Skeletal muscle tissue (tissue), 4 donors: ENCODE data around the gene NELL1. TPM values are rescaled to one million over a fixed set of nuclear protein-coding genes. Genes with fewer than 3 reads are reported as not detected.

Experiments
- H3K27ac ChIP-seq: one replicate; pipeline ENCODE4 v1.7.0; 2013; ENCODE audit warnings: mild to moderate bottlenecking, low read depth, low read length, inconsistent platforms
- H3K27me3 ChIP-seq, 3 donors: one replicate each; pipeline ENCODE4 v1.7.0; 2013; ENCODE audit warnings: low read length in 3 of 3; ENCODE audit not compliant: control insufficient read depth in 3 of 3, insufficient read depth in 3 of 3
- H3K36me3 ChIP-seq, 3 donors: one replicate each; pipeline ENCODE4 v1.7.0; 2013; ENCODE audit warnings: low read length in 3 of 3; ENCODE audit not compliant: control insufficient read depth in 3 of 3, insufficient read depth in 3 of 3
- H3K4me1 ChIP-seq, 3 donors: one replicate each; pipeline ENCODE4 v1.7.0; 2013; ENCODE audit warnings: low read length in 3 of 3, mild to moderate bottlenecking in 3 of 3; ENCODE audit not compliant: control insufficient read depth in 3 of 3, insufficient read depth in 3 of 3
- H3K4me3 ChIP-seq, 3 donors: one replicate each; pipeline ENCODE4 v1.7.0; 2013; ENCODE audit warnings: low read length in 3 of 3
- H3K9ac ChIP-seq, 3 donors: one replicate each; pipeline ENCODE4 v1.7.0; 2013; ENCODE audit warnings: low read length in 3 of 3, mild to moderate bottlenecking in 3 of 3, moderate library complexity in 2 of 3, low read depth in 1 of 3
- H3K9me3 ChIP-seq, 3 donors: one replicate each; pipeline ENCODE4 v1.7.0; 2013; ENCODE audit warnings: low read length in 3 of 3; ENCODE audit not compliant: control insufficient read depth in 3 of 3
- total RNA-seq: library from RNA; depleted of rRNA; stranded (reverse); fragments of >200 nt; gene quantifications from one replicate; pipeline ENCODE4 v1.2.3, GENCODE V29; 2014
- donor health status: Osteomylitis.

Gene NELL1
- total RNA-seq, 1 donor from 2014 or later = 3.7 TPM

GRCh38 chr11:21396342-21397008 lies 727.1 kb downstream of the NELL1 start:
- Histone ChIP-seq H3K9ac (no peak overlapping the region), H3K36me3 (no peaks in the 10 kb centered on the region), H3K9me3 (no peaks in the 10 kb centered on the region), H3K4me3 (no peak overlapping the region), H3K4me1 (no peaks in the 10 kb centered on the region), H3K27ac (no peak overlapping the region), H3K27me3 (no peaks in the 10 kb centered on the region)

DNA sequence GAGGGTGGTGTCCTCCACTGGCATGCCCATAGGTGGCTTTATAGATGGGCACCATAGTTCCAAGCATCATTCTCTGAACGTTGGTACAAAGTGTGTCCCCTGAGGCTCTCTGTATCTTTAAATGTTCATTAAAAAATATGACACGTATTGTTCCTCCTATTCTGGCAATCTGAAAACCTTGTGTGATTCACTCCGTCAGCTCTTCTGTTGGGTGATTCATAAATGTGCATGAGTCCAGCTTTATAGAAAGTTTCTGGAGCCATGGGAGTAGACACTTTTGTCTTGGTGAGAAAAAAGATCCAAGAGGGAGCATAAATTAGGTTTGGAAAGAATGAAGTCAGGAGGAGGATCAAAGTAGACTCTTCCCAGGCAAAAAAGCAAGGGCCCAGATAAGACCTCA lies 728.8 kb downstream of the NELL1 start:
- no peaks in the 10 kb centered on the region for H3K4me1 ChIP-seq
- no peaks in the 10 kb centered on the region for H3K36me3 ChIP-seq
- H3K4me3 ChIP-seq = no peak overlapping the region
- H3K9ac ChIP-seq = no peak overlapping the region
- no peak overlapping the region for H3K27ac ChIP-seq
- H3K9me3 ChIP-seq = no peaks in the 10 kb centered on the region
- H3K27me3 ChIP-seq = no peaks in the 10 kb centered on the region

DNA sequence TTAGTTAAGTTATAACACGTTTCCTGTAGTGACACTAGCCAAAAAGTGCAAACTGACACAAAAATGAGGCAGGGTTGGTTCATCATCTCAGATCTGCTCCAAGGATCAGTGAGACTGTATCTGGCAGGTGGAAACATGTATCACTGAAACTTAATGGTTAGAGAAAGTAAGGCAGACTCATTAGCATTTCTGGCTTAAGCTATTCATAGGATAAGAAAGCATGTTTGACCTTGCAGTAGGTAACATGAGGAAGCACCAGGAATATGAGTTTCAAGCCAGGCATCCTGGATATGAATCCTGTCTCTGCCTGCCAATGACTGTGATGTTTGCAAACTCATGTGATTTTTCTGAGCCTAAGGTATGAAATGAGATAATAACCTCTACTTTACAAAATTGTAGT lies 732.1 kb downstream of the NELL1 start:
- H3K4me3 ChIP-seq = no peak overlapping the region
- H3K4me1 ChIP-seq = no peaks in the 10 kb centered on the region
- H3K9ac ChIP-seq = no peak overlapping the region
- H3K9me3 ChIP-seq = no peaks in the 10 kb centered on the region
- H3K27ac ChIP-seq = no peak overlapping the region
- no peaks in the 10 kb centered on the region for H3K27me3 ChIP-seq
- no peaks in the 10 kb centered on the region for H3K36me3 ChIP-seq

- Histone ChIP-seq H3K27me3 (no peaks in the 10 kb centered on the region), H3K4me3 (no peak overlapping the region), H3K9ac (no peak overlapping the region), H3K4me1 (no peaks in the 10 kb centered on the region), H3K36me3 (no peaks in the 10 kb centered on the region), H3K9me3 (no peaks in the 10 kb centered on the region), H3K27ac (no peak overlapping the region)
These were observed 732.9 kb downstream of the NELL1 start for GRCh38 chr11:21402274-21402673.

- no peaks in the 10 kb centered on the region for H3K27me3 ChIP-seq
- H3K9me3 ChIP-seq = no peaks in the 10 kb centered on the region
- no peak overlapping the region for H3K4me3 ChIP-seq
- no peaks in the 10 kb centered on the region for H3K36me3 ChIP-seq
- H3K27ac ChIP-seq = no peak overlapping the region
- H3K9ac ChIP-seq = no peak overlapping the region
- no peaks in the 10 kb centered on the region for H3K4me1 ChIP-seq
These were observed 733.7 kb downstream of the NELL1 start for GRCh38 chr11:21403069-21403468.

GRCh38 chr11:21405422-21405821 lies 736.0 kb downstream of the NELL1 start:
- Histone ChIP-seq H3K36me3 (no peaks in the 10 kb centered on the region), H3K27me3 (no peaks in the 10 kb centered on the region), H3K27ac (no peak overlapping the region), H3K4me3 (no peak overlapping the region), H3K9ac (no peak overlapping the region), H3K9me3 (no peaks in the 10 kb centered on the region), H3K4me1 (no peaks in the 10 kb centered on the region)

DNA sequence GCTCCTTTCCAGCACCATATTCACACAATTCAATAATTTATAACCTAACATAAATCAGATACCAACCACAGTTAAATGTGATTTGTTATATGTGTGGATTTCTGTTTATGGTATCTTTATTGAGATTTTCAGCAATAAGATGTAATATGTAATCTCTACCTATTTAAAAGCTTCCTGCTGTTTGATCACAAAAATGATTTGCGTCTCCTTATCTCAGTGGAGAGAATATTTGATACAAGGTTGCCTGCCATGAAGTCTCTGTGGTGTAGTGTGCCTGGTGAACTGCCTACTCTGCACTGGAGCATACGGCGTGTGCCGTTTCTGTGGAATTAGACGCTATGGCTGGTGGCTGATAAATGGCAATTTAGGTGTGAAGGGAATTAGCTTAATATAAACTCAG lies 741.1 kb downstream of the NELL1 start:
- Histone ChIP-seq H3K27ac (no peak overlapping the region), H3K9ac (no peak overlapping the region), H3K36me3 (no peaks in the 10 kb centered on the region), H3K9me3 (no peaks in the 10 kb centered on the region), H3K4me1 (no peaks in the 10 kb centered on the region), H3K27me3 (no peaks in the 10 kb centered on the region), H3K4me3 (no peak overlapping the region)

- Histone ChIP-seq H3K4me3 (no peak overlapping the region), H3K36me3 (no peaks in the 10 kb centered on the region), H3K4me1 (no peaks in the 10 kb centered on the region), H3K27me3 (no peaks in the 10 kb centered on the region), H3K9me3 (no peaks in the 10 kb centered on the region), H3K9ac (no peak overlapping the region), H3K27ac (no peak overlapping the region)
These were observed 741.7 kb downstream of the NELL1 start for GRCh38 chr11:21411104-21411503.

DNA sequence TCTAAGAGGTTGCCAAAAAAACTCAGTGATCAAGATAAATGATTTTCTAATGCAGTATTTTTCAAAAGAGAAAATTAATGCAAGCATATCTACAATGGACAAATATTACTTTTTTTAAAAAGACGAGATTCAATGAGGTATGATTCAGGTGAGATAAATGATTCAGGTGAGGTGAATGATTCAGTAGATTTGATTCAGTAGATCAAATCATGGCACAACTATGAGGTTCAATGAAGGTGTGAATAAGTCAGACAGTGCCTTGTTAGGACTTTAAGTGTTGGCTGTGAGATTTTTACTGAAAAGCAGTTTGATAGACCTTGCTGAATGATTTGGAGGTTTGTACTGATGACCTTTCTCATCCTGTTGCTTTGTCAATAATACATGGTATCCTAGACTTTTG lies 742.2 kb downstream of the NELL1 start:
- H3K4me1 ChIP-seq = no peaks in the 10 kb centered on the region
- no peaks in the 10 kb centered on the region for H3K9me3 ChIP-seq
- H3K9ac ChIP-seq = no peak overlapping the region
- H3K27me3 ChIP-seq = no peaks in the 10 kb centered on the region
- H3K36me3 ChIP-seq = no peaks in the 10 kb centered on the region
- H3K4me3 ChIP-seq = no peak overlapping the region
- H3K27ac ChIP-seq = no peak overlapping the region

GRCh38 chr11:21412652-21413383 lies 743.4 kb downstream of the NELL1 start:
- H3K27me3 ChIP-seq = no peaks in the 10 kb centered on the region
- no peak overlapping the region for H3K4me3 ChIP-seq
- H3K36me3 ChIP-seq = no peaks in the 10 kb centered on the region
- H3K27ac ChIP-seq = no peak overlapping the region
- no peaks in the 10 kb centered on the region for H3K4me1 ChIP-seq
- no peaks in the 10 kb centered on the region for H3K9me3 ChIP-seq
- H3K9ac ChIP-seq = no peak overlapping the region
